K562 (cell line): ENCODE results near the gene TIMM23. TPM values are rescaled to one million over a fixed set of nuclear protein-coding genes. Genes with fewer than 3 reads are reported as not detected.

Source experiments
- BCL6 ChIP-seq: fragments of 250-450 bp; sonication (Bioruptor Pico); IDR thresholded peaks from 2 replicates; pipeline ENCODE4 v1.4.0; 2020
- CHD4 ChIP-seq: fragments of 200-600 bp; sonication (generic); IDR thresholded peaks from 3 replicates; pipeline ENCODE4 v1.6.1; 2012; ENCODE audit warnings: low read depth, mild to moderate bottlenecking, mixed read lengths, low read length, inconsistent platforms; ENCODE audit not compliant: insufficient read depth, insufficient replicate concordance, poor library complexity, severe bottlenecking
- DACH1 ChIP-seq: fragments of 450-650 bp; IDR thresholded peaks from 2 replicates; pipeline ENCODE4 v1.6.1; 2018; ENCODE audit not compliant: partially characterized antibody
- GTF2B ChIP-seq: IDR thresholded peaks from 2 replicates; pipeline ENCODE4 v1.6.1; 2011; ENCODE audit not compliant: insufficient read length; ENCODE audit errors: extremely low read depth
- KAT7 ChIP-seq: sonication (generic); formaldehyde crosslinking; IDR thresholded peaks from 2 replicates; pipeline ENCODE4 v1.8.0; 2022; ENCODE audit warnings: missing genetic modification reagents, mild to moderate bottlenecking, borderline replicate concordance
- REST ChIP-seq, 2 experiments: fragments of 450-650 bp; formaldehyde crosslinking in 1 of 2; IDR thresholded peaks; 2 replicates each; pipeline versions ENCODE4 v1.4.0 to v1.6.1; 2014 to 2020; ENCODE audit warnings: mild to moderate bottlenecking in 2 of 2, borderline replicate concordance in 1 of 2, low read depth in 1 of 2
- ZBTB17 ChIP-seq: fragments of 450-650 bp; formaldehyde crosslinking; IDR thresholded peaks from 2 replicates; pipeline ENCODE4 v1.4.0; 2020; ENCODE audit warnings: mild to moderate bottlenecking
- ZNF347 ChIP-seq: fragments of 450-650 bp; formaldehyde crosslinking; IDR thresholded peaks from 2 replicates; pipeline ENCODE4 v1.4.0; 2020; ENCODE audit warnings: low read depth, mild to moderate bottlenecking, moderate library complexity
- polyA plus RNA-seq, 8 experiments: library from polyadenylated mRNA; depleted of rRNA in 4 of 8; stranded (reverse) in 5 of 8; unstranded in 3 of 8; fragments of >200 nt; fragmentation: Nextera tagmentation in 2 of 8; fragmentation: Illumina TruSeq in 1 of 8; extraction: Ambion mirVana in 2 of 8; extraction: Trizol in 1 of 8; gene quantifications; 2 replicates each; pipeline versions ENCODE4 v1.2.1 to v1.2.3, GENCODE V29; 2011 to 2014; ENCODE audit warnings: inconsistent platforms in 1 of 8, missing spikeins in 1 of 8
- total RNA-seq, 7 experiments: library from RNA; depleted of rRNA in 6 of 7; stranded (reverse); fragments of >200 nt in 6 of 7; fragmentation: Illumina TruSeq in 2 of 7; extraction: Trizol in 2 of 7; gene quantifications; 2 replicates each; pipeline versions ENCODE4 v1.2.1 to v1.2.3, GENCODE V29; 2011 to 2021; ENCODE audit warnings: low replicate concordance in 1 of 7
- TF ChIP-seq, protein P1 (sequence below), 2 experiments: fragments of 450-650 bp; IDR thresholded peaks; 2 replicates each; pipeline ENCODE4 v1.6.1; 2016; ENCODE audit warnings: mild to moderate bottlenecking in 2 of 2, borderline replicate concordance in 1 of 2, low read depth in 1 of 2, moderate library complexity in 1 of 2

Gene TIMM23
- total and polyA plus RNA-seq, 9 of the 15 experiments (the other 6 are each of a cell fraction or from before 2014, with no cell fraction given) = 148 to 280 (median 183) TPM

DNA sequence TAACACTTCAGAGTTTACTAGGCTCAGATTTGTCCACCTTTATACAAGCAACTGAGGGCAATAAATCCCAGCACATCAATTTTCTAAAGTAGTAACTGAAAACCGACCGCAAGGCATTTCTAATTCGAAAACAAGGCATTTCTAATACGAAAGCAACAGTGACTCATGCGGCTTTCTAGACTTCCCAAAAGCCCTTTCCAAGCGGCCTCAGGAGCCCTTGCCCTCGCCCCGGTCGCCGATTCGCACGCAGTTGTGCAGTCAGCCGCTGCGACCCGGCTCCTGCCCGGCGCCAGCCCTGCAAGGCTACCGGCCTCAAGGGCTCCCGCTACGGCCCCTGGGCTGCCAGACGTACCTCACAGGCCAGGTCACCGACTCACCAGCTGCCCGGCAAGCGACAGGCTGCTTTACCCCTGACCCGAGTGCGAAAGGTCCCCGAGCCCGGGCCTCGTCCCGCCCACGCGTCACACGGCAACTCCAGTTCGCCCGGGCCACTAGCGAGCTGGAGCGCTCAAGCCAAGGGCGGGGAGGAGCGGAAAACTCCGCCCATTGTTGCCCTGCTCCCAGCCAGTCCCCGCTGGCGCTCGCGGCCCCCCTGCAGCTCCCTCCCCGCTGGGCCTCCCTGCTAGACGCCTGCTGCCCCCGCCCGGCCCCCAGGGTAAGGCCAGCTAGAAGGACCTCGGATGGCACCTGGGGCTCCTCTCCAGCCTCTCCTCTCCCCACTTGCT is 50.9 kb downstream of the TIMM23 start (continued):
- TF ChIP-seq KAT7 (CRISPR knock-in tag) (peak; percentile 93), CHD4 (no peak), ZNF347 (no peak), REST (IDR thresholded peaks at IDR 0.05; ENCODE audit: borderline replicate concordance) (peak; percentile 93), REST (CRISPR knock-in tag; IDR thresholded peaks at IDR 0.05; ENCODE audit: low read depth) (peak; percentile 69; the same call in 1 of the 2 replicates), ZBTB17 (CRISPR knock-in tag) (peak; percentile 82), GTF2B (no peak), DACH1 (peak; percentile 32), BCL6 (CRISPR knock-in tag) (no peak)
- TF ChIP-seq, protein P1, sequence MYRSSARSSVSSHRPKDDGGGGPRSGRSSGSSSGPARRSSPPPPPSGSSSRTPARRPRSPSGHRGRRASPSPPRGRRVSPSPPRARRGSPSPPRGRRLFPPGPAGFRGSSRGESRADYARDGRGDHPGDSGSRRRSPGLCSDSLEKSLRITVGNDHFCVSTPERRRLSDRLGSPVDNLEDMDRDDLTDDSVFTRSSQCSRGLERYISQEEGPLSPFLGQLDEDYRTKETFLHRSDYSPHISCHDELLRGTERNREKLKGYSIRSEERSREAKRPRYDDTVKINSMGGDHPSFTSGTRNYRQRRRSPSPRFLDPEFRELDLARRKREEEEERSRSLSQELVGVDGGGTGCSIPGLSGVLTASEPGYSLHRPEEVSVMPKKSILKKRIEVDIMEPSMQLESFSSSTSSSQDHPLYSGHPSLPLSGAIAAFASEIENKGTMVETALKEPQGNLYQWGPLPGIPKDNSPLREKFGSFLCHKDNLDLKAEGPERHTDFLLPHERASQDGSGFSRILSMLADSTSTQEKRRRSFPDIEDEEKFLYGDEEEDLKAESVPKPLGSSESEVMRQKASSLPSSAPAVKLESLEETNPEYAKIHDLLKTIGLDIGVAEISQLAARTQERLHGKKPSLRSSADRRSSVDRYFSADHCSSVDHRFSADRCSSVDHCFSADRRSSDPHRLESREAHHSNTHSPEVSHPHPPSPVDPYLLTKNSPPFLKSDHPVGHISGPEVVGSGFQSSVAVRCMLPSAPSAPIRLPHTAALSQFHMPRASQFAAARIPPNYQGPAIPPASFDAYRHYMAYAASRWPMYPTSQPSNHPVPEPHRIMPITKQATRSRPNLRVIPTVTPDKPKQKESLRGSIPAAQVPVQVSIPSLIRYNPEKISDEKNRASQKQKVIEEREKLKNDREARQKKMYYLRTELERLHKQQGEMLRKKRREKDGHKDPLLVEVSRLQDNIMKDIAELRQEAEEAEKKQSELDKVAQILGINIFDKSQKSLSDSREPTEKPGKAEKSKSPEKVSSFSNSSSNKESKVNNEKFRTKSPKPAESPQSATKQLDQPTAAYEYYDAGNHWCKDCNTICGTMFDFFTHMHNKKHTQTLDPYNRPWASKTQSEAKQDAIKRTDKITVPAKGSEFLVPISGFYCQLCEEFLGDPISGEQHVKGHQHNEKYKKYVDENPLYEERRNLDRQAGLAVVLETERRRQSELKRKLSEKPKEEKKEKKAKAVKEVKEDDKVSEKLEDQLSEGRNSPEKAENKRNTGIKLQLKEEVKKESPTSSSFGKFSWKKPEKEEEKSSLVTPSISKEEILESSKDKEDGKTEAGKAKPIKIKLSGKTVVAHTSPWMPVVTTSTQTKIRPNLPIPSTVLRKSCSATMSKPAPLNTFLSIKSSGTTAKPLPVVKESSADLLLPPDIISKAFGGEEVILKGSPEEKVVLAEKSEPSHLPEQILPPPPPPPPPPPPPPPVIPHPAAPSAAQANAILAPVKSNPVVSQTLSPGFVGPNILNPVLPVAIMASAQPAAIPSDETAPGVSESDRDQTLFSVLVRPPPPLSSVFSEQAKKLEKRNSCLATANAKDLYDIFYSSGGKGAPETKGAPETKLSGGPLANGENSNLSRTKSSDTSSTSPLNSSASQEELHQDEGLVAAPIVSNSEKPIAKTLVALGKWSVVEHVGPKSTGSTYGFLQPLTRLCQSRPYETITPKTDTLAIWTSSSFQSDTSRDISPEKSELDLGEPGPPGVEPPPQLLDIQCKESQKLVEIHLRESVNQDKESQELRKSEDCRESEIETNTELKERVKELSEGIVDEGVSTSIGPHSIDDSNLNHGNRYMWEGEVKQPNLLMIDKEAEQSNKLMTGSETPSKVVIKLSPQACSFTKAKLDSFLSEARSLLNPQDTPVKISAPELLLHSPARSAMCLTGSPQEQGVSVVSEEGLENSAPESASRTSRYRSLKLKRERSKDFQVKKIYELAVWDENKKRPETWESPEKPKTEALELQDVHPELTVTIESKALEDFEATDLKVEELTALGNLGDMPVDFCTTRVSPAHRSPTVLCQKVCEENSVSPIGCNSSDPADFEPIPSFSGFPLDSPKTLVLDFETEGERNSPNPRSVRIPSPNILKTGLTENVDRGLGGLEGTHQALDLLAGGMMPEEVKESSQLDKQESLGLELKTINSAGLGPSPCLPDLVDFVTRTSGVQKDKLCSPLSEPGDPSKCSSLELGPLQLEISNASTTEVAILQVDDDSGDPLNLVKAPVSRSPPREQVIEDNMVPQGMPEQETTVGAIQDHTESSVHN (IDR thresholded peaks at IDR 0.05; ENCODE audit: borderline replicate concordance in 1 of 2, low read depth in 1 of 2) = no peak
